Neural progenitor cell (in vitro differentiated cells): ENCODE results near the gene GCKR.

Experiments used
- EZH2phosphoT487 ChIP-seq: fragments of 200-600 bp; sonication (generic); IDR thresholded peaks from 2 replicates; pipeline ENCODE4 v1.6.1; 2017; ENCODE audit warnings: antibody characterized with exemption
- TF ChIP-seq, protein P1 (sequence below): fragments of 200-600 bp; sonication (generic); IDR thresholded peaks from 2 replicates; pipeline ENCODE4 v1.5.1; 2017; ENCODE audit warnings: antibody characterized with exemption, mild to moderate bottlenecking

DNA sequence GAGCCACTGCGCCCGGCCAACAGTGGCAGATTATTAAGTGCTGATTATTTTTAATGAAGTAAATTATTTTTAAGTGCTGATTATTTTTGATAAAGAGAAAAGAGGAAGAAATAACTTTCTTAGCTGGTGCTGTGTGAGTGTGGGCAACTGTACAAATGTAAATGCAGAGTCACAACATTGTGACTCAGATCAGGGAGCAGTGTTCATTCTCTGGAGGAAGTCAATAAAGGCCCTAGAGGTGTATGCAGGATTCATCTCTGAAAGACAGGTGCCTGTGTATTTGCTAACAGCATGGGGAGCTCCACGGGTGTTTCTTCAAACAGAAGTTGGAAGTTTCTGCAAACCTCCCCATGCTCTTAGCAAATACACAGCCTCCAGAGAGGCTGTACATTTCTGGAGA, 48.3 kb upstream of the GCKR start:
- TF ChIP-seq, protein P1, sequence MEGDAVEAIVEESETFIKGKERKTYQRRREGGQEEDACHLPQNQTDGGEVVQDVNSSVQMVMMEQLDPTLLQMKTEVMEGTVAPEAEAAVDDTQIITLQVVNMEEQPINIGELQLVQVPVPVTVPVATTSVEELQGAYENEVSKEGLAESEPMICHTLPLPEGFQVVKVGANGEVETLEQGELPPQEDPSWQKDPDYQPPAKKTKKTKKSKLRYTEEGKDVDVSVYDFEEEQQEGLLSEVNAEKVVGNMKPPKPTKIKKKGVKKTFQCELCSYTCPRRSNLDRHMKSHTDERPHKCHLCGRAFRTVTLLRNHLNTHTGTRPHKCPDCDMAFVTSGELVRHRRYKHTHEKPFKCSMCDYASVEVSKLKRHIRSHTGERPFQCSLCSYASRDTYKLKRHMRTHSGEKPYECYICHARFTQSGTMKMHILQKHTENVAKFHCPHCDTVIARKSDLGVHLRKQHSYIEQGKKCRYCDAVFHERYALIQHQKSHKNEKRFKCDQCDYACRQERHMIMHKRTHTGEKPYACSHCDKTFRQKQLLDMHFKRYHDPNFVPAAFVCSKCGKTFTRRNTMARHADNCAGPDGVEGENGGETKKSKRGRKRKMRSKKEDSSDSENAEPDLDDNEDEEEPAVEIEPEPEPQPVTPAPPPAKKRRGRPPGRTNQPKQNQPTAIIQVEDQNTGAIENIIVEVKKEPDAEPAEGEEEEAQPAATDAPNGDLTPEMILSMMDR = no peak
- no peak for TF ChIP-seq EZH2phosphoT487
